ENCODE data around the gene PARP1.
"Not testable (repeated sequence)": the region's sequence is repeated elsewhere in the genome, so short reads cannot be mapped to it uniquely, and the experiment has no call there.

The PARP1 gene

DNA sequence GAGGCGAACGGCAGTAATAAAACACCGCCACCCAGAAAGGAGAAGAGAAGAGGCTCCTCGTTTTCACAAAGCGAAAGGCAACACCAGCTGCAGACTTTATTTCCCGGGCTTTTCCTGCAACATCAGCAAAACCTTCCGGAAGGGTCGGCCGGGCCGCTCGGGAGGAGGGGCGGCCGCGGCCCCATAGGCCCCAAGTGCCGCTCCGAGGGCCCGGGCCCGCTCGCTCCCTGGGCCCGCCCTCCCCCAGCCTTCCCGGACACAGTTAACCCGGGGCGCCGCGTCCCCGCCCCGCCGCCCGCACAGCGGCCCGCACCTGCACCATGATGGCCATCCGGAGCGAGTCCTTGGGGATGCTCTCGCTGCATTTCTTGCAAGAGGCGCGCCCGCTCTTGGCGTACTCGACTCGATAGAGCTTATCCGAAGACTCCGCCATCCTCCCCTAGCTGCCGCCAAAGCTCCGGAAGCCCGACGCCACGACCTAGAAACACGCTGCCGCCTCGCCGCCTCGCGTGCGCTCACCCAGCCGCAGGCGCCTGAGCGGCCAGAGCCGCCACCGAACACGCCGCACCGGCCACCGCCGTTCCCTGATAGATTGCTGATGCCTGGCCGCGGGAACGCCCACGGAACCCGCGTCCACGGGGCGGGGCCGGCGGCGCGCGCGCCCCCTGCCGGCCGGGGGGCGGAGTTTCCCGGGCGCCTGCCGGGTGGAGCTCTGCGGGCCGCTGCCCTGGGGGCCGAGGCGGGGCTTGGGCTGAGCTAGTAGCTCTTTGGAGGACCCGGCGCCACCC, at the start of gene PARP1:
PARP1 (minus strand) TSS at position 597 of the 788 bp plus-strand sequence; CDS start at position 433, 164 bp downstream.
- peak; percentile 83 for DNase-seq (ENCODE audit: low spot score)

DNA sequence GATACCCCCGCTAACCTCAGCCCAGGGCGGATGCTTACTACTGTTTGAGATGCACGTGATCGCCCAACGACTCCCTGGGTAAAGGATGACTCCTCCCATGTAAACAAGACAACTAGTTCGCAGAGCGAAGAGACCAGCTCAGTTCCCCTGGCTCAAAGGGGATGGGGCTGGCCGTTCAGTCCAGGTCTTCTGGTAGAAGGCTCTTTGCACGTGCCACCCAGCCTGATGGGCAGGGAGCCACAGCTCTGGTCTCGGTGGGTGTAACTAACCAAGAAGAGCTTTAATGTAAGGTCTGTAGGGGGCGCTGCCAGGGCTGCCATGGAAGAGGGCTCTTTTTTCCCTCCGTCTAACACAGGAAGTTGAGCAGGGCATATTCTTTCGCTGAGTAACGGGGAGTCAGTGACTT, 49.4 kb upstream of the PARP1 start:
- DNase-seq (ENCODE audit: low spot score) = no peak

DNA sequence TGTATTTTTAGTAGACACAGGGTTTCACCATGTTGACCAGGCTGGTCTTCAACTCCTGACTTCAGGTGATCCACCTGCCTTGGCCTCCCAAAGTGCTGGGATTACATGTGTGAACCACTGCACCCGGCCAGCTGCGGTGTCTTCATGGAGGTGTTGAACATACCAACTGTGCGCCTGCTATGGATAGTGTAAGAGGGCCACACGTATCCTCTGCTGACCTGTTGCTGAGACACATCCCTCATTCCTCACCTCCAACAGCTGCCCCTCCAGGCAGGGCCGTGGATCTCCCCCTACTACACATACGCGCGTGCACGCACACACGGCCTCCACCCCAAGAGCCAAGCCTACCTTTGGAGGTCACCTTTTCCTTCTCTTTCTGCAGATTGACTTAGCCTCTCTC, 48.0 kb upstream of the PARP1 start:
- DNase-seq (ENCODE audit: low spot score) = no peak

DNA sequence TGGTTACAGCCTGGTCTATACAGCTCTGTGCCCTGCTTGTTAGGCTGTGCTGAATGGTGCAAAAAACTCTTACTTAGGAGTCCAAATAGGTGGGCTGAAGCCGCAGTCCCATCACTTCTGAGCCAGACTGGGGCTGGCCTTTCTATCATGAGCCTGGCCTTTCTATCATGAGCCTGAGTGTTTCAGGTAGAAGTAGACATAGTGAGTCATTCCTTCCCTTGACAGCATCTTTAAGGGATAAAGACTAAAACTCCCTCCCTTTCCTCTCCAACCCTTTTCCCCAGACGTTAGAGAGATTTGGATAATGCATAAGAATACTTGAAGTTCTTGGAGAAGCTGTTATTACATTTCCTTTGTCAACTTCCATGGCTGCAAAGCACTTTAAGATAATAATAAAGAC, 46.5 kb upstream of the PARP1 start:
- no peak for DNase-seq (ENCODE audit: low spot score)

DNA sequence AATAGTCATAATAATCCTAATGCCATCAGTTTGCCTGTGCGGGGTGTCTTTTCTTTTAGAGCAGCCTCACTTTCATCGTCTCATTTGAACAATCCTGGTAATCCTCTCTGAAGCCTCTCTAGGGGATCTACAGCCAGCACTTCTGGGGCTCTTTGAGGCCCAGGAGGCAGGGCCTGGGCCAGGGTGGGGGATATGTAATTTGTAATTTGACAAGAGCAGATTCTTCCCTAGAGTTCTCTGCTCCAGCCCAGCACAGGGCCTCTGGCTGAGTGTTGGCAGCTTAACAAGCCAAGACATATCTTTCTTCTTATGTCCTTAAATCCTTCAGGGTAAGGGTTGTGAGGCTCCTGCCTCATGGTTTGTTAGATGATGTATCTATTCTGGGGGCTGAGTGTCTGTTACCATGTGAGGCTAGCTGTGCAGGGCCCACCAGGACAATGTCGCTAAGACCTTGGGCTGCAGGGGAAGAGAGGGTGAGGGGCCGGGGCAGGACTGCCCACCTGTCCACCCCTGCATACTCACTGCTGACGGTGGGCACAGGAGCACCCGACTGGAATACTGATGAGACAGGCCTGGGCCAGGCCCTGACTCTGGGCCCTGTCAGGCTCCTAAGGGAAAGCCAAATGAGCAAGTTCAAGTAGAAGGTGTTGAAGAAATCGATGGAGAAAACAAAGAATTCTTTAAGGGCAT, 45.3 kb upstream of the PARP1 start:
- DNase-seq (ENCODE audit: low spot score) = no peak

DNA sequence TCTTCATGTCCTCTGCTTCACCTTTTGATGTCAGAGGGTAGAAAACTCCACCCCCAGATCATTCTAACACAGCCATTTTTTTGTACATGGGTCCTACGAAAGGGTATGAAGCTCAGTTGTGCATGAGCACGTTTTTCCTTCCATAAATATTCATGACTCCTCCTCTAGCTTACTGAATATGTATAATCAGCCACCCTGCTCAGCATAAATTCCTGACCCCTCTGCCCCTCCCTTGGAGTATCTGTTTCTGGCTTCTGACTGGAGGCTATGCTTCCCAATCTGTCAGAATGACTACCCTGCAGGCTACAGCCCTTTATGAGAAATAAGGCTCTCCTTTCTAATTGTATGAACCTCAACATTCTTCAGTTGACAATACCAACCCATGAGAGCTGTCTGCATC, 42.8 kb upstream of the PARP1 start:
- DNase-seq (ENCODE audit: low spot score) = no peak

DNA sequence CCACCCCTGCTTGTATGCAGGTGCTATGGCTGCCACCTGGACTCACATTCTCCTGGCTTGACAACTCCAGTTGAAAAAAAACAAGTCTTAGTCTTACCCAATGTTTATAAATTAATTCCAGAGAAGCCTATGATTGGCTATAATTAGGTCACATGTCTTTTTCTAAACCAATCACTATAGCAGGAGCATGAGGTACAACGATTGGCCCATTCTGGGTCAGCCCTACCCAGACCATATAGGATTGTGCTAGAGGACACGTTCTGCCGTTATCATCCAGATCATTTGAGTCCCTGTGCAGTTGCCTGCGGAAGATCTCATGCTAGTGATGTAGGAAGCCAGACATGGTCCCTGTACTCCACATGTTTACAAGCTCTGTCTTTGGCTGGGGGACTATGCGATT, 41.9 kb upstream of the PARP1 start:
- DNase-seq (ENCODE audit: low spot score) = no peak

DNA sequence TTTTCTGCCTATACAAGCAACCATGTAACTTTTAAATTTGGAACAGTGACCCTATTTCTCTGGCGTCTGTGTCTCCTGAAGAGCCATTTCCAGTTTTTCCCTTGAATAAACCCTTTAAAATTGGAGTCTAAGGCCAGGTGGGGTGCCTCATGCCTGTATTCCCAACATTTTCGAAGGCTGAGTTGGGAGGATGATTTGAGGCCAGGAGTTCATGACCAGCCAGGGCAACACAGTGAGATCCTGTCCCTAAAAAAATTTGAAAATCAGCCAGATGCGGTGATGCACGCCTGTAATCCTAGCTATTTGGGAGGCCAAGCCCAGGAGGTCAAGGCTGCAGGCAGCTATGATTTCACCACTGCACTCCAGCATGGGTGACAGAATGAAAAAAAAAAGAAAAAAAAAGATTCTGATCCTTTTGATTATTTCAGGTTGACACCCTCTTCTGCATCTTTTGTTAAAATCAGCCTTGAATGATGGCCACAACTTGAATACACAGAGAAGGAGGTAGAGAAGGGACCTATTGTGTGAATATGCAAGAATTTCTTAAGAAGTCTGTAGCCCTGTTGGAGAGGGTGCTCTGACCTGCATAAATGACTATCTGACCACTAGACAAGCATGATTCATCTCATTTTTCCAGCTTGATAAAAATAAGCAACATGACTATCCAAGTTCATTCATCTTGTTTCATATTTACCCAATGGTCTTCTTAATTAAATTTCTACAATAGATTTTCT, 40.2 kb upstream of the PARP1 start:
- no peak for DNase-seq (ENCODE audit: low spot score)

DNA sequence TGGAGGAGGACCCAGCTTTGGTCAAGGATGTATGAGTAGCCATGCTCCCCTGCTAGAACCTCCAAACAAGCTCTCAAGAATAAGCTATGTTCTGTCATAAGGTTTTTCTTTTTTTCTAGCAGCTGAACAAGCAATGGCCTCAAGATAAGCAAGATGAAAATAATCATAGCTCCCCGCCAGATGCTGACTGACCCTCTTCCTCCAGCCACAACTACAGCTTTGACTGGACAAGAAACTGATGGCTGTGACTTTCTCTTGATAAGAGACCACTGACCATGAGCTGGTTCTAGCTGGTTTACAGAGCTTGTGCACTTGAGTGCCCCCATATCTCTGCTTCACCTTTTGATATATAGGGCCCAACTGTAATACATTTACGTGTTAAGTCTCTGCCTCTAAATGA, 38.2 kb upstream of the PARP1 start:
- DNase-seq (ENCODE audit: low spot score) = no peak

DNA sequence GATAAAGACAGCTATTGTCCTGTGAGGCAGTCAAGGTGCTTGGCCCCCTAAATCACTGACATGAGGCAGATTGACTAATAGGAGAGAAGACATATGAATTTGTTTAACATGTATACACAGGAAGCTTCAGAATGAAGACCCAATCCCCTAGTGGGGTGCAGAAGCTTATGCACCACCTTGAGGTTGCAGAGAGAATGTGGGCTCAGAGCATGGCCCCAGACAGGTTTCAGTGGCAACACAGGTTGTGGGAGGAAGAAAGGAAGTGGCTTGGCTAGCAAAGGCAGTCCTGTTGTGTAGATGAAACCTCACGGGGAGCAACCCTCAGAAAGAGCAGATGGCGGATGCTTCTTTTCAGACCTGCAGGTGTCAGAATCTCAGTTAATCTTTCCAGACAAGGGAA, 37.0 kb upstream of the PARP1 start:
- DNase-seq (ENCODE audit: low spot score) = no peak

DNA sequence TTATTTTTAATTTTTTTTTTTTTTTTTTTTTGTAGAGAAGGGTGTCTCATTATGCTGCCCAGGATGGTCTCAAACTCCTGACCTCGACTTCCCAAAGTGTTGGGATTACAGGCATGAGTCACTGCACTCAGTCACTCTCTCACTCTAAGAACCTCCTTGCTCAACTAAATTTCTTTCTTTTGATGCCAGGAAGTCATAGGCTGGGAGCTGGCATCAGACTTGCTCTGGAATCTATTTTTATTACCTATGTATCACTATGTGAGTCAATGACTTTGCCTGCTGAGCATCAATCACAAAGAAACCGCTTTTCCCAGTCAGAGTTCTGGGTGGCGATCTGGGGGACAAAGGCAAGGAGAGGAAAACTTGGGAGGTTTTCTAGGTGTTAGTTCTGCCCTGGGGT, 35.5 kb upstream of the PARP1 start:
- DNase-seq (ENCODE audit: low spot score) = no peak

DNA sequence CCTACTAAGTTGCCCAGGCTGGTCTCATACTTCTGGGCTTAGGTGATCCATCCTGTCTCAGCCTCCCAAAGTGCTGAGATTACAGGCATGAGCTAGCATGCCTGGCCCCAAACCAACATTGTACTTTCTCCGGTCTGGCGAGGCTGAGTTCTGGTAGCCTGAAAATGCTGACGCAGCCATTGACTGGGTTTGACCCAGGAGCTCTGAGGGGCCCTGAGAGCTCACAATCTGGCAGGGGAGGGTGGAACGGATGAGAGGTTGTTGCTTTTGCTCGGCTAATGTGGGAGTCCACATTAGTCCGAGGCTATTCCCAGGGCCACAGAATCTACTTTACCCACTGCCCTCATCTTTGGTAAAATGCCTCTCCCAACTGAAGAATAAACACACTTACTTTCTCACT, 35.1 kb upstream of the PARP1 start:
- no peak for DNase-seq (ENCODE audit: low spot score)

DNA sequence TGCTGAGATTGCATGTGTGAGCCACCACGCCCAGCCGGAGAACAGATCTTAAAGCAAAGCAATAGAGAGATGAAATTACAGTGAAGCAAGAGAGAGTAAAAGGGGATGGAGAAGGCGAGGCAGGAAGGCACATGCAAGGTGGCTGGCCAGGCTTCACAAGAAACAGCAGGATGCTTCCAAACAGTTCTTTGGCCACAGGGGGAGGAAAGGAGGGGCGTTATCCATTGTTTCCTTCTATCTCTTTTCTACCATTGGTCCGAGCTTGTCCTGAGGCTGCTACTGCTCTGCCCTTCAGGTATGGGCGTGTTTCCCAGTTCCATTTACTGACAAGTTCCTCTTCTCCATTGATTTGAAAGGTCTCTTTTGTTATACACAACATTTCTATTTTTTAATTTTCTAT, 33.7 kb upstream of the PARP1 start:
- no peak for DNase-seq (ENCODE audit: low spot score)

DNA sequence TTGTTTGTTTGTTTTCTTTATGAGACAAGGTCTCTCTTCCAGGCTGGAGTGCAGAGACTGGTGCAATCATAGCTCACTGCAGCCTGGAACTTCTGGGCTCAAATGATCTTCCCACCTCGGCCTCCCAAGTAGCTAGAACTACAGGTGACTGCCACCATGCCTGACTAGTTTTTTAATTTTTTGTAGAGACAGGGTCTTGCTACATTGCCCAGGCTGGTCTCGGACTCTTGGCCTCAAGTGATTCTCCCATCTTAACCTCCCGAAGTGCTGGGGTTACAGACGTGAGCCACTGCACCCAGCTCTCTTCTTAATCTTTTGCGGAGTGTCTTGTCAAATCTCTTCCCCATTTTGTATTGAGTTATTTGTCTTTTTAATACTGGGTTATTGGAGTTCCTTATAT, 32.6 kb upstream of the PARP1 start:
- DNase-seq (ENCODE audit: low spot score) = no peak

DNA sequence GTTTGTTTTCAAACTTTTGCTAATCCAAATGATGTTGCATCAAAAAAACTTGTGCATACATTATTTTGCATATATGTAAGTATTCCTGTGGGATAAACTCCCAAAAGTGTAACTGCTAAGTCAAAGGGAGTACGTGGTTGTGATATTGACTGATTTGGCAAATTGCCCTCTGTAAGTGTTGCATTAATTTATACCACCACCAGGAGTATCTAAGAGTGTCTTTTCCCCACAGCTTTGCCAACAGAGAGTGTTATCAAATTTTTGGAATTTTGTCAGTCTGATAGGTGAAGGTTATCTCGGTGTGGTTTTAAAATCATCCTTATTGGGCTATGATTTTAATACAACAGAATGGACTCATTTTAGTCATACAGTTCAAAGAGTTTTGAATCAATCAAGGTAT, 30.1 kb upstream of the PARP1 start:
- no peak for DNase-seq (ENCODE audit: low spot score)

DNA sequence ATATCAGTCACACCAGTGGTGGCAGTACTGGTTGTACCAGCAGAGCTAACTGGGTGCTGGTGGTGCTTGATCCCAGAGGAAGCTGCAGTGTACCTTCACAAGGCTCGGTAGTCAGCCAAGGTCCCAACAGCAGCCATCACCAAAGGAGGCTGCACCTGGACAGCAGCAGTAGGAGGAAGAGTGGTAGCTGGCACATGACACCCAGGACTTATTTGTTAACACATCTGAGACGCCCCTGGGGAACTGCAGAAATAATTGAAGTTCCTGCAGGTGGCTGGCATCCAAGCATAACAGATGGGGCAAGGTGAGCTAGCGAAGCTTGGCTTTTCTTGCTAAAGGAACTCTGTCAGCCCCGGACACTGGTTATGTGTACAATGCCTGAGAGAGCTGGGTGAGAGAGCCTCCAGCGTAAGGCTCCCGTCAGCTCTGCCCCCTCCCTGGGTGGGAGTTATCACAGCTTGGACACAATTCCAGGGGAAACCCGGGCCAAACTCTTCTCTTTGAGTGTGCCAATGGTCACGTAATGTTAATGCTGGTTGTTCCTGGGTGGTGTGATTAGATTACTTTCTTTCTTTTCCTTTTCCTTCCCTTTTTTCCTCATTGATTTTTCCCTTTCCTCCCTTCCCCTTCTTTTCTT, 29.1 kb upstream of the PARP1 start:
- no peak for DNase-seq (ENCODE audit: low spot score)

DNA sequence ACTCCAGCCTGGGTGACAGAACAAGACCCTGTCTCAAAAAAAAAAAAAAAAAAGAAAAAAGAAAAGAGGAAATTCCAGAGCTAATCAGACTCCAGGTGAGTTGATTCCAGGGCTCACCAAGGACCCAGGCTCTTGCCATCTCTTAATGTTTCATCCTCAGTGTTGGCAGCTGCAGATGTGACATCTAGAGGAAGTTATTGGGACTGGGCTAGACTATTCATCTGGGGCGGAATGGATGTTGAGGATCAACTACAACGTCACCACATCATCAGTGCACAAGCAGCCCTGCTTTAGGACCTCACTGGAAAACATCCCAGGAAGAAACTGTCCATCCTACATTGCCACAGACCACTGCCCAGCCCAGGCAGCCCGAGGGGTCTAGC, 28.6 kb upstream of the PARP1 start:
- DNase-seq (ENCODE audit: low spot score) = no peak

DNA sequence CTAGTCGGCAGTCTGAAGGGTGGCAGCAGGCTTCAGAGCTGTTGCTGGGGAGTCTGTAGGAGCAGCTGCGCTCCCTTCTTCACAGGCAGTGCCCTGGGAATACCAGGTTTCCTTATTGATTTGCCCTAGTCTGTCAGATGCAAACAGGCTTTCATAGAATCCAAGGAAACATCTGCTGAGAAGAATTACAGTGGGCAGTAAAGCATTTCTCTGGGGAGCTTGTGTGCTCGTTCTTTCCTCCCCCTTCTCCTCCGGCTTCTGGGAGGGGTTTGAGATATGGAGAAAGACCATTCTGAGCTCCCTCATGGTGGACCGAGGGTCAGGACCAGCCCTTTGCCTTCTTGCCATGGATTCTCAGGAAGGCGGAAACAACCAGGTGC, 25.4 kb upstream of the PARP1 start:
- DNase-seq (ENCODE audit: low spot score) = no peak

DNA sequence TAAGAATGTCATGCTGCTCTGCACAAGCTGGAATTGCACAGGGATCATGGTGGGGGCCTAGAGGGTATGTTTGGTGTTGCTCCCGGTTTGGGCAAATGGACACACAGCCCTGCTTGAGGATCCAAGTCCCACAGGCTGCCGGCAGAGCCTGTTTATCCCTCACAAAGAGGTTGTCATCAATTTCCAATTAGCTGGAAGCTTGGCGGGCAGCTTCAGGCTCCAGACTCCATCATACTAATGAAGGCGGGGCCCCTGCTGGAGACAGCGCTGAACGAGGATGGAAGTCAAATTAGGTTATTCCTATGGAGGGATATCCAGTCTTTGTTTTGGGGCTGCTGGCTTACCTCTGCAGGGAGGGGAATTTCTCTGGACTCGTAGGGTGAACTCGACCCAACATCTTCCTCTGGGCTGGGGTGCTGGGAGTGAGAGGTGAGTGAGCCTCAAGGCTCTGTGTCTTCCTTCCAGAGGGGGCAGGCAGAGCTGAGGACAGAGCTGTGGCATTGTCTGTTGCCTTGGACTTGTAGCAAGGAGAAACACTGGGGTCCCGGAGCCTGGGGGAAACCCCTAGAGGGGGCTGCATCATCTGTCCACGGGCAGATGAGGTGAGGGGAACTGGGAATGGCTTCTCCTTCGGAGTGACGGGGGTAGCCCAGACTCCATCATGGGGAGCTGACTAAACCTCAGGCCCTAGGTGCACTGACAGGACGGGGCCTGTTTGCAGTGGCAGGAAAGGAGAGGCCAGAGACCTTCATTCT, 24.9 kb upstream of the PARP1 start:
- DNase-seq (ENCODE audit: low spot score) = no peak

DNA sequence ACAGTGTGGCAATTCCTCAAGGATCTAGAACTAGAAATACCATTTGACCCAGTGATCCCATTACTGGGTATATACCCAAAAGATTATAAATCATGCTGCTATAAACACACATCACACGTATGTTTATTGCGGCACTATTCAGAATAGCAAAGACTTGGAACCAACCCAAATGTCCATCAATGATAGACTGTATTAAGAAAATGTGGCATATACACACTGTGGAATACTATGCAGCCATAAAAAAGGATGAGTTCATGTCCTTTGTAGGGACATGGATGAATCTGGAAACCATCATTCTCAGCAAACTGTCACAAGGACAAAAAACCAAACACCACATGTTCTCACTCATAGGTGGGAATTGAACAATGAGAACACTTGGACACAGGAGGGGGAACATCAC, 24.0 kb upstream of the PARP1 start:
- DNase-seq (ENCODE audit: low spot score) = not testable (repeated sequence)

DNA sequence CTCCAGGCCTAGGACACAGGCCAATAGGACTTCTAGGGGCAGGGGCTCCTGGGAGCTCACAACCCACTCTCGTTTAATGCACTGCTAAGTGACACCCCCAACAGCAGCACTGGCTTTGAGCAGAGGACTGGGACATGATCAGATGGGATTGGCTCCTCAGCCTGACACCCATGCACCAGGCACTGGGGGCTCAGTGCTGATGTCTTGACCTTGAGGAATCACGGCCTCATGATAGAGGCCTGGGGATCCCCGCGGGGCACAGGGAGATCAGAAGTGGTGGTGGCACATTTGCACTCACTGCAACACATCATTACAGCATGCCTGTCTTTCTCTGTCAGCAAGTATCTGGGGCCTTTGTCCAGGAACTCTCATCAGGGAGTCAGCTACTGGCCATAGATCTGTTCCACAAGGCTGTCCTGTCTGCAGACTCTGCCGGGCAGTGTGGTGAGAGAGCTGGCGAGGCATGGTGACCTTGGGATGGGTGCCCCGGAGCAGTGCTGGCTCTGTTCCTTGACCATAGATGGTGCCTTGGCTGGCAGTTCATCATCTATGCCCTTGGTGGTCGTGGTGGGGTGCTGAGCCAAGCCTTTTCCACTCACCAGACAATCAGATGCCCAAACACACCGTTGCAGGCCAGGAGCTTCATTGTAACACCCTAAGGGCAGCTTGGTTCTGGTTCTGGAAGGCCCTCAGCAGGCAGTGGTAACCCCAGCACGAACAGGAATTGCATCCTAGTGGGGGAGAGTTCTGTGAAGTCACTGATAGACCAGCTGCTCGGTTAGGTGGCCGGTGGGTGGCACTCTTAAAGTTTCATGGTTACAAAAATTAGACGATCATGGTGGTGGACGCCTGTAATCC, 22.2 kb upstream of the PARP1 start:
- DNase-seq (ENCODE audit: low spot score) = no peak

Data from globus pallidus (tissue), 1 donor.